GM12875 (cell line): ENCODE results near the gene ABHD5.
"Not testable (repeated sequence)": the region's sequence is repeated elsewhere in the genome, so short reads cannot be mapped to it uniquely, and the experiment has no call there.

Experiments
- H3K4me3 ChIP-seq: one replicate; pipeline ENCODE4 v1.5.1; 2011; ENCODE audit warnings: low read depth, low read length, control low read depth
- TF ChIP-seq, protein P1 (sequence below): IDR thresholded peaks from 2 replicates; pipeline ENCODE4 v1.5.1; 2011; ENCODE audit warnings: low read depth, mild to moderate bottlenecking, control low read depth, inconsistent platforms, low read length, moderate library complexity, borderline replicate concordance; ENCODE audit not compliant: insufficient read depth

ABHD5 gene

GRCh38 chr3:43650345-43650744, 40.4 kb upstream of the ABHD5 start:
- no peak overlapping the region for H3K4me3 ChIP-seq
- TF ChIP-seq, protein P1, sequence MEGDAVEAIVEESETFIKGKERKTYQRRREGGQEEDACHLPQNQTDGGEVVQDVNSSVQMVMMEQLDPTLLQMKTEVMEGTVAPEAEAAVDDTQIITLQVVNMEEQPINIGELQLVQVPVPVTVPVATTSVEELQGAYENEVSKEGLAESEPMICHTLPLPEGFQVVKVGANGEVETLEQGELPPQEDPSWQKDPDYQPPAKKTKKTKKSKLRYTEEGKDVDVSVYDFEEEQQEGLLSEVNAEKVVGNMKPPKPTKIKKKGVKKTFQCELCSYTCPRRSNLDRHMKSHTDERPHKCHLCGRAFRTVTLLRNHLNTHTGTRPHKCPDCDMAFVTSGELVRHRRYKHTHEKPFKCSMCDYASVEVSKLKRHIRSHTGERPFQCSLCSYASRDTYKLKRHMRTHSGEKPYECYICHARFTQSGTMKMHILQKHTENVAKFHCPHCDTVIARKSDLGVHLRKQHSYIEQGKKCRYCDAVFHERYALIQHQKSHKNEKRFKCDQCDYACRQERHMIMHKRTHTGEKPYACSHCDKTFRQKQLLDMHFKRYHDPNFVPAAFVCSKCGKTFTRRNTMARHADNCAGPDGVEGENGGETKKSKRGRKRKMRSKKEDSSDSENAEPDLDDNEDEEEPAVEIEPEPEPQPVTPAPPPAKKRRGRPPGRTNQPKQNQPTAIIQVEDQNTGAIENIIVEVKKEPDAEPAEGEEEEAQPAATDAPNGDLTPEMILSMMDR, result no peak

DNA sequence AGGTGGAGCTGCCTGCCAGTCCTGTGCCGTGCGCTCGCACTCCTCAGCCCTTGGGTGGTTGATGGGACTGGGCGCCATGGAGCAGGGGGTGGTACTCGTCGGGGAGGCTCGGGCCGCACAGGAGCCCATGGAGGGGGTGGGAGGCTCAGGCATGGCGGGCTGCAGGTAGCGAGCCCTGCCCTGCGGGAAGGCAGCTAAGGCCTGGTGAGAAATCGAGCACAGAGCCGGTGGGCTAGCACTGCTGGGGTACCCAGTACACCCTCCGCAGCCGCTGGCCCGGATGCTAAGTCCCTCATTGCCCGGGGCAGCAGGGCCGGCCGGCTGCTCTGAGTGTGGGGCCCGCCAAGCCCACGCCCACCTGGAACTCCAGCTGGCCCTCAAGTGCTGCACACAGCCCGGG, 34.3 kb upstream of the ABHD5 start:
- not testable (repeated sequence) for H3K4me3 ChIP-seq

DNA sequence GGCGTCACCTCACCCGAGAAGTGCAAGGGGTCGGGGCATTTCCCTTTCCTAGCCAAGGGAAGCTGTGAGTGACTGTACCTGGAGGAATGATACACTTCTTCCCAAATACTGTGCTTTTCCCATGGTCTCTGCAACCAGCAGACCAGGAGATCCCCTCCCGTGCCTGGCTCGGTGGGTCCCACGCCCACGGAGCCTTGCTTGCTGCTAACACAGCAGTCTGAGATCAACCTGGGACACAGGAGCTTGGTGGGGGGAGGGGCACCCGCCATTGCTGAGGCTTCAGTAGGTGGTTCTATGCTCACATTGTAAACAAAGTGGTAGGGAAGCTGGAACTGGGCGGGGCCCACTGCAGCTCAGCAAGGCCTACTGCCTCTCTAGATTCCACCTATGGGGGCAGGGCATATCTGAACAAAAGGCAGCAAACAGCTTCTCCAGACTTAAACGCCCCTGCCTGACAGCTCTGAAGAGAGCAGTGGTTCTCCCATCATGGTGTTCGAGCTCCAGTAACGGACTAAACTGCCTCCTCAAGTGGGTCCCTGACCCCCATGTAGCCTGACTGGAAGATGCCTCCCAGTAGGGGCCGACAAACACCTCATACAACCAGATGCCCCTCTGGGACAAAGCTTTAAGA, 31.4 kb upstream of the ABHD5 start:
- TF ChIP-seq, protein P1, result no peak
- no peak overlapping the region for H3K4me3 ChIP-seq

DNA sequence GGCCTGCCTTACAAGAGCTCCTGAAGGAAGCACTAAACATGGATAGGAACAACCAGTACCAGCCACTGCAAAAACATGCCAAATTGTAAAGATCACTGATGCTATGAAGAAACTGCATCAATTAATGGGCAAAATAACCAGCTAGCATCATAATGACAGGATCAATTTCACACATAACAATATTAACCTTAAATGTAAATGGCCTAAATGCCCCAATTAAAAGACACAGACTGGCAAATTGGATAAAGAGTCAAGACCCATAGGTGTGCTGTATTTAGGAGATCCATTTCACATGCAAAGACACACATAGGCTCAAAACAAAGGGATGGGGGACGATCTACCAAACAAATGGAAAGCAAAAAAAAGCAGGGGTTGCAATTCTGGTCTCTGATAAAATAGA, 29.4 kb upstream of the ABHD5 start:
- not testable (repeated sequence) for H3K4me3 ChIP-seq

DNA sequence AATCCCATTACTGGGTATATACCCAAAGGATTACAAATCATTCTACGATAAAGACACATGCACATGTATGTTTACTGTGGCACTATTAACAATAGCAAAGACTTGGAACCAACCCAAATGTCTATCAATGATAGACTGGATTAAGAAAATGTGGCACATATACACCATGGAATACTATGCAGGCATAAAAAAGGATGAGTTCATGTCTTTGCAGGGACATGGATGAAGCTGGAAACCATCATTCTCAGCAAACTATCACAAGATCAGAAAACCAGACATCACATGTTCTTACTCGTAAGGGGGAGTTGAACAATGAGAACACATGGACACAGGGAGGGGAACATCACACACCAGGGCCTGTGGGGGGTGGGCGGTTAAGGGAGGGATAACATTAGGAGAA, 25.7 kb upstream of the ABHD5 start:
- not testable (repeated sequence) for H3K4me3 ChIP-seq

- no peak overlapping the region for H3K4me3 ChIP-seq
- TF ChIP-seq, protein P1, result no peak
These were observed 19.9 kb upstream of the ABHD5 start for GRCh38 chr3:43670635-43671522.

GRCh38 chr3:43674345-43675085, 16.2 kb upstream of the ABHD5 start:
- TF ChIP-seq, protein P1, result no peak
- no peak overlapping the region for H3K4me3 ChIP-seq

- H3K4me3 ChIP-seq, result no peak overlapping the region
- TF ChIP-seq, protein P1, result no peak
These were observed 15.1 kb upstream of the ABHD5 start for GRCh38 chr3:43675593-43675992.
